ENCODE data around the gene CAMTA1. TPM values are rescaled to one million over a fixed set of nuclear protein-coding genes. Genes with fewer than 3 reads are reported as not detected.

CAMTA1 gene
- total RNA-seq, 1 experiment from 2014 or later, result 85.2 TPM

GRCh38 chr1:7519861-7520395 is 734.7 kb downstream of the CAMTA1 start:
- no peak for TF ChIP-seq CTCF (conservative IDR thresholded peaks at IDR 0.05; ENCODE audit: low read depth, low read length)
- TF ChIP-seq EZH2 (IDR thresholded peaks at IDR 0.05; ENCODE audit: borderline replicate concordance, low read depth, low read length, poor library complexity, severe bottlenecking), result no peak
- DNase-seq (ENCODE audit: low spot score), result no peak
- ChIA-PET CTCF (no interaction called here), POLR2A (ENCODE audit: low non-redundant PET) (no interaction called here)
- Histone ChIP-seq H3K36me3 (ENCODE audit: insufficient read depth, low read length, poor library complexity, severe bottlenecking) (no peaks in the 10 kb centered on the region), H3K4me1 (ENCODE audit: insufficient read depth, low read length, poor library complexity, severe bottlenecking) (no peaks in the 10 kb centered on the region), H3K4me3 (ENCODE audit: low read depth, low read length, poor library complexity, severe bottlenecking) (no peak overlapping the region), H3K27ac (ENCODE audit: low read depth, low read length, poor library complexity, severe bottlenecking) (no peak overlapping the region), H3K27me3 (replicated peaks; ENCODE audit: insufficient read depth, low read depth, low read length, poor library complexity) (no peaks in the 10 kb centered on the region), H3K9me3 (ENCODE audit: low read depth, low read length, poor library complexity, severe bottlenecking) (no peaks in the 10 kb centered on the region)
- intact Hi-C loops (cut with micrococcal nuclease; ENCODE audit: unreplicated experiment), result no loop called here
- BruUV-seq (replicated peaks), result no TSS peak

- Histone ChIP-seq H3K27me3 (replicated peaks; ENCODE audit: insufficient read depth, low read depth, low read length, poor library complexity) (no peaks in the 10 kb centered on the region), H3K36me3 (ENCODE audit: insufficient read depth, low read length, poor library complexity, severe bottlenecking) (no peaks in the 10 kb centered on the region), H3K9me3 (ENCODE audit: low read depth, low read length, poor library complexity, severe bottlenecking) (no peaks in the 10 kb centered on the region), H3K4me3 (ENCODE audit: low read depth, low read length, poor library complexity, severe bottlenecking) (no peak overlapping the region), H3K4me1 (ENCODE audit: insufficient read depth, low read length, poor library complexity, severe bottlenecking) (no peaks in the 10 kb centered on the region), H3K27ac (ENCODE audit: low read depth, low read length, poor library complexity, severe bottlenecking) (no peak overlapping the region)
- DNase-seq (ENCODE audit: low spot score), result no peak
- no TSS peak for BruUV-seq (replicated peaks)
- CTCF ChIA-PET, result no interaction called here
- POLR2A ChIA-PET (ENCODE audit: low non-redundant PET), result no interaction called here
- TF ChIP-seq EZH2 (IDR thresholded peaks at IDR 0.05; ENCODE audit: borderline replicate concordance, low read depth, low read length, poor library complexity, severe bottlenecking) (no peak), CTCF (conservative IDR thresholded peaks at IDR 0.05; ENCODE audit: low read depth, low read length) (no peak)
- intact Hi-C loops (cut with micrococcal nuclease; ENCODE audit: unreplicated experiment), result no loop called here
Observed at GRCh38 chr1:7520496-7520895, 735.2 kb downstream of the CAMTA1 start.

GRCh38 chr1:7524341-7525337 is 739.4 kb downstream of the CAMTA1 start:
- no peaks in the 10 kb centered on the region for H3K4me1 ChIP-seq (ENCODE audit: insufficient read depth, low read length, poor library complexity, severe bottlenecking)
- ChIA-PET CTCF (no interaction called here), POLR2A (ENCODE audit: low non-redundant PET) (no interaction called here)
- H3K9me3 ChIP-seq (ENCODE audit: low read depth, low read length, poor library complexity, severe bottlenecking), result no peaks in the 10 kb centered on the region
- H3K36me3 ChIP-seq (ENCODE audit: insufficient read depth, low read length, poor library complexity, severe bottlenecking), result no peaks in the 10 kb centered on the region
- H3K27me3 ChIP-seq (replicated peaks; ENCODE audit: insufficient read depth, low read depth, low read length, poor library complexity), result no peaks in the 10 kb centered on the region
- no peak overlapping the region for H3K4me3 ChIP-seq (ENCODE audit: low read depth, low read length, poor library complexity, severe bottlenecking)
- no peak for TF ChIP-seq CTCF (conservative IDR thresholded peaks at IDR 0.05; ENCODE audit: low read depth, low read length)
- TF ChIP-seq EZH2 (IDR thresholded peaks at IDR 0.05; ENCODE audit: borderline replicate concordance, low read depth, low read length, poor library complexity, severe bottlenecking), result no peak
- intact Hi-C loops (cut with micrococcal nuclease; ENCODE audit: unreplicated experiment), result no loop called here
- no peak for DNase-seq (ENCODE audit: low spot score)
- no peak overlapping the region for H3K27ac ChIP-seq (ENCODE audit: low read depth, low read length, poor library complexity, severe bottlenecking)
- no TSS peak for BruUV-seq (replicated peaks)

All from A673 (cell line).